Osteoblast (primary cell): ENCODE data around the gene MOAP1. TPM values are rescaled to one million over a fixed set of nuclear protein-coding genes. Genes with fewer than 3 reads are reported as not detected.
A peak's percentile ranks its signal among the peaks of the same experiment; 100 is the strongest.
"Not testable (repeated sequence)": the region's sequence is repeated elsewhere in the genome, so short reads cannot be mapped to it uniquely, and the experiment has no call there.

ENCODE experiments used
- DNase-seq: peaks from one replicate; pipeline ENCODE4 v3.0.0; 2011; ENCODE audit warnings: low spot score, mixed read lengths; ENCODE audit not compliant: insufficient read length; ENCODE audit errors: missing footprints
- H2AFZ ChIP-seq: 2 replicates; pipeline ENCODE4 v1.6.0; 2011; ENCODE audit warnings: mild to moderate bottlenecking, low read length
- H3K27ac ChIP-seq: 2 replicates; pipeline ENCODE4 v1.5.1; 2011; ENCODE audit warnings: mild to moderate bottlenecking, low read depth, low read length, moderate library complexity
- H3K27me3 ChIP-seq: 2 replicates; pipeline ENCODE4 v1.6.0; 2012; ENCODE audit warnings: mild to moderate bottlenecking, control low read depth, inconsistent platforms, low read length, moderate library complexity; ENCODE audit not compliant: insufficient read depth
- H3K36me3 ChIP-seq: 2 replicates; pipeline ENCODE4 v1.5.1; 2011; ENCODE audit warnings: mild to moderate bottlenecking, low read length, control low read depth, moderate library complexity; ENCODE audit not compliant: insufficient read depth
- H3K4me1 ChIP-seq: 2 replicates; pipeline ENCODE4 v1.5.1; 2011; ENCODE audit warnings: mild to moderate bottlenecking, low read length, control low read depth, moderate library complexity; ENCODE audit not compliant: insufficient read depth
- H3K4me2 ChIP-seq: 2 replicates; pipeline ENCODE4 v1.6.0; 2011; ENCODE audit warnings: mild to moderate bottlenecking, low read length; ENCODE audit not compliant: insufficient read depth
- H3K4me3 ChIP-seq: fragments of 200-600 bp; sonication (generic); 3 replicates; pipeline ENCODE4 v1.5.1; 2012; ENCODE audit warnings: mild to moderate bottlenecking, low read length, inconsistent platforms; ENCODE audit not compliant: insufficient read depth
- H3K79me2 ChIP-seq: 2 replicates; pipeline ENCODE4 v1.6.0; 2012; ENCODE audit warnings: mild to moderate bottlenecking, low read length, control low read depth, inconsistent platforms; ENCODE audit not compliant: insufficient read depth
- H3K9me3 ChIP-seq: 2 replicates; pipeline ENCODE4 v1.5.1; 2011; ENCODE audit warnings: low read depth, low read length, control low read depth
- H4K20me1 ChIP-seq: 2 replicates; pipeline ENCODE4 v1.6.0; 2012; ENCODE audit warnings: mild to moderate bottlenecking, low read length, control low read depth; ENCODE audit not compliant: insufficient read depth
- total RNA-seq: library from RNA; depleted of rRNA; stranded (reverse); fragments of >200 nt; gene quantifications from 2 replicates; pipeline ENCODE4 v1.2.3, GENCODE V29; 2012
- TF ChIP-seq, protein P1 (sequence below): IDR thresholded peaks from 2 replicates; pipeline ENCODE4 v1.5.1; 2011; ENCODE audit warnings: mild to moderate bottlenecking, low read depth, low read length, moderate library complexity; ENCODE audit errors: extremely low read depth

Gene MOAP1
- total RNA-seq, 1 donor, result 16.6 TPM

DNA sequence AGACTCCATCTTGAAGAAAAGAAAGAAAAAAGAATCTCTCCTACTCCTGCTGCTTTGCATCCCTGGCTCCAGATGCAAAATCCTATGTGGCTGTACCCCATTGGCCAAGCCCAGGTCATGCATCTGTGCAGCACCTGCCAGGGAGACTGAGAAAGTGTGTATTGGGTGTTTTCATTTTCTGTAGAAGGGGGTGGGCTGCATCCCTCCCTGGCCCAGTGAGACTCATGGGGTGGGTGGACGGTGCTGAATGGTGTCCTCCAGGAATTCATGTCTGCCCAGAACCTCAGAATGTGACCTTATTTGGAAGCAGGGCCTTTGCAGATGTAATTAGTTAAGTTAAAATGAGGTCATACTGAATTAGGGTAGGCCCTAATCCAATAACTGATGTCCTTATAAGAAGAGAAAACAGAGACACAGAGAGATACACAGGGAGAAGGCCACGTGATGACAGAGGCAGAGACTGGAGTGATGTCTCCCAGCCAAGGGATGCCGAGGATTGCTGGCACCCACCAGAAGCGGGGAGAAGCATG, 23.2 kb downstream of the MOAP1 start:
- Histone ChIP-seq H3K9me3 (no peaks in the 10 kb centered on the region), H3K27me3 (no peaks in the 10 kb centered on the region), H2AFZ (no peak overlapping the region), H3K27ac (no peak overlapping the region), H3K4me2 (no peak overlapping the region), H3K4me3 (no peak overlapping the region), H4K20me1 (no peaks in the 10 kb centered on the region), H3K4me1 (no peaks in the 10 kb centered on the region), H3K36me3 (no peaks in the 10 kb centered on the region), H3K79me2 (no peaks in the 10 kb centered on the region)
- peak; percentile 26 for DNase-seq
- TF ChIP-seq, protein P1, sequence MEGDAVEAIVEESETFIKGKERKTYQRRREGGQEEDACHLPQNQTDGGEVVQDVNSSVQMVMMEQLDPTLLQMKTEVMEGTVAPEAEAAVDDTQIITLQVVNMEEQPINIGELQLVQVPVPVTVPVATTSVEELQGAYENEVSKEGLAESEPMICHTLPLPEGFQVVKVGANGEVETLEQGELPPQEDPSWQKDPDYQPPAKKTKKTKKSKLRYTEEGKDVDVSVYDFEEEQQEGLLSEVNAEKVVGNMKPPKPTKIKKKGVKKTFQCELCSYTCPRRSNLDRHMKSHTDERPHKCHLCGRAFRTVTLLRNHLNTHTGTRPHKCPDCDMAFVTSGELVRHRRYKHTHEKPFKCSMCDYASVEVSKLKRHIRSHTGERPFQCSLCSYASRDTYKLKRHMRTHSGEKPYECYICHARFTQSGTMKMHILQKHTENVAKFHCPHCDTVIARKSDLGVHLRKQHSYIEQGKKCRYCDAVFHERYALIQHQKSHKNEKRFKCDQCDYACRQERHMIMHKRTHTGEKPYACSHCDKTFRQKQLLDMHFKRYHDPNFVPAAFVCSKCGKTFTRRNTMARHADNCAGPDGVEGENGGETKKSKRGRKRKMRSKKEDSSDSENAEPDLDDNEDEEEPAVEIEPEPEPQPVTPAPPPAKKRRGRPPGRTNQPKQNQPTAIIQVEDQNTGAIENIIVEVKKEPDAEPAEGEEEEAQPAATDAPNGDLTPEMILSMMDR, result no peak

DNA sequence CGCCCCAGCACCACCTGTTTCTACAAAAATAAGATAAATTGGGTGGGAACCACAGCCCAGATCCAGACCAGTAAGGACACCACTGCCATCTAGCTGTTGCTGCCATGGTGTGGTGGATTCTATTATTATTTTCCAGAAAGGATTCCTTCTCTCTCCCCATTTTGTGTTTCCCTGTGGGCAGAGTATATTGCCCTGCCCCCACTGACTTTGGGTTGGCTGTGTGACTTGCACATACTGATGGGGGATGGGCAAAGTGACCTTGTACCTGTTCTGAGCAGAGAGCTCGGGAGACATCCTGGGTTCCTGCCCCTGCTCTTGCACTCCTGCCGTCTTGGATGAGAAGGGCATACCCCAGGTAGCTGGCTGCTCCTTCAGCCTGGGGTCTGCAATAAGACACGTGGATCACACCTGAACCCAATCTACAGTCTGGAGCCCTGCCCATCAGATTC, 24.3 kb downstream of the MOAP1 start:
- H3K4me2 ChIP-seq, result no peak overlapping the region
- peak; percentile 53 for DNase-seq
- H3K4me3 ChIP-seq, result no peak overlapping the region
- H3K27ac ChIP-seq, result no peak overlapping the region
- no peaks in the 10 kb centered on the region for H3K9me3 ChIP-seq
- H3K36me3 ChIP-seq, result no peaks in the 10 kb centered on the region
- no peaks in the 10 kb centered on the region for H4K20me1 ChIP-seq
- H3K79me2 ChIP-seq, result no peaks in the 10 kb centered on the region
- TF ChIP-seq, protein P1, result peak; percentile 46
- H2AFZ ChIP-seq, result no peak overlapping the region
- H3K4me1 ChIP-seq, result no peaks in the 10 kb centered on the region
- H3K27me3 ChIP-seq, result no peaks in the 10 kb centered on the region

DNA sequence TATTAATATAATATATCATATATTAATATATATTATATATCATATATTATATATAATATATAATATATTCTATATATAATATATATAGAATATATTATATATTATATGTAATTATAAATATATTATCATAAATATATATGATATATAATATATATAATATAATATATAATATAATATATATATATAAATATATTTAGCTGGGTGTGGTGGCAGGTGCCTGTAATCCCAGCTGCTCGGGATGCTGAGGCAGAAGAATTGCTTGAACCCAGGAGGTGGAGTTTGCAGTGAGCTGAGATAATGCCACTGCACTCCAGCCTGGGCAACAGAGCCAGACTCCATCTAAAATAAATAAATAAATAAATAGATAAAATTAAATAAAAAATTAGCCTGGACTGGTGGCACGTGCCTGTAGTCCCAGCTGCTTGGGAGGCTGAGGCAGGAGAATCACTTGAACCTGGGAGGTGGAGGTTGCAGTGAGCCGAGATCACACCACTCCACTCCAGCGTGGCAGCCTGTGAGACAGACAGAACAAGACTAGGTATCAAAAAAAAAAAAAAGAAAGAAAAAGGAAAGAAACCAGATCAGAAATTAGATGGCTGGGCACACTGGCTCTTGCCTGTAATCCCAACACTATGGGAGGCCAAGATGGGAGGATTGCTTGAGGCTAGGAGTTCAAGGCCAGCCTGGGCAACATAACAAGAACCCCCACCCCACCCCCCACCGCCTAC, 24.9 kb downstream of the MOAP1 start:
- H2AFZ ChIP-seq, H3K4me1 ChIP-seq, H3K27me3 ChIP-seq, H3K4me3 ChIP-seq, DNase-seq, H3K36me3 ChIP-seq, H3K79me2 ChIP-seq, H3K4me2 ChIP-seq, H4K20me1 ChIP-seq, H3K9me3 ChIP-seq, H3K27ac ChIP-seq: not testable (repeated sequence)

DNA sequence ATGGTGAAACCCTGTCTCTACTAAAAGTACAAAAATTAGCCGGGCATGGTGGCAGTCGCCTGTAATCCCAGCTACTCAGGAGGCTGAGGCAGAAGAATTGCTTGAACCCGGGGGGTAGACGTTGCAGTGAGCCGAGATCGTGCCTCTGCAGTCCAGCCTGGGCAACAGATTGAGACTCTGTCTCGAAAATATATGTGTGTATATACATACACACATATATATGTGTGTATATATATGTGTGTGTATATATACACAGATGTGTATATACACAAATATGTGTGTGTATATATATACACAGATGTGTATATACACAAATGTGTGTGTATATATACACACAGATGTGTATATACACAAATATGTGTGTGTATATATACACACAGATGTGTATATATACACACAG, 26.3 kb downstream of the MOAP1 start:
- not testable (repeated sequence) for H3K79me2 ChIP-seq, H2AFZ ChIP-seq, H3K27ac ChIP-seq, DNase-seq, H3K9me3 ChIP-seq, H3K27me3 ChIP-seq, H3K4me2 ChIP-seq, H3K4me1 ChIP-seq, H3K4me3 ChIP-seq, H4K20me1 ChIP-seq, H3K36me3 ChIP-seq

DNA sequence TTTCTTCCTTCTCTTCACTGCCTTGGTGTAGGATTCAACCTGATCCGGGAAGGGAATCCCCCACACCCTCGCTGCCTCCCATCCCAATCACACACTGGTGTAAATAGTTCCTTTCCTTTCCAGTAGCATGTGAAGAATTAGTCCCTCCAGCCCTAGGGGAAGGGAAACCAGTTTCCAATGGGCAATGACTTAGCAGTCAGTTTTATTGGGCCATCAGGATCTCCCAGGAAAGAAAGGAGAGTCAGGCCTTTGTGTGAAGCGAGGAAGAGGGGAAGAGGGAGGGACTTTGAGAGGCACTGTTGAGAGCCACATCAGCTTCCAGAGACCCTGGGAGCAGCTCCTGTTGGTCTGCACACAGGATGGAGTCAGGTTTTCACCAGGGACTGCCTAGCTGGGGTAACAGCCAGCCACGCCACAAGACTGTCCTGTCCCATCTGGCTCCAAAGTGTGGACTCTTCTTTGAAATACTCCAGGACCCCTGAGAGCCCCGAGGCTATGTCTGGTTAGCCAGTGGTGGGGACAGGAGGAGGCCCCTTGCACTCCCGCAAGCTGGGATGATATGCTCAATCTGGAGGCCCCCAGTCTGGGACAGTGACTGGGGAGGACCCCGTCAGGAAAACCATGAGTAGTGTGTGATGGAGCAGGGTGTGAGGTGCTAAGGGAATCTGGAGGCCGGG, 27.9 kb downstream of the MOAP1 start:
- no peak overlapping the region for H2AFZ ChIP-seq
- H3K4me2 ChIP-seq, result no peak overlapping the region
- peak; percentile 51 for DNase-seq
- no peaks in the 10 kb centered on the region for H3K79me2 ChIP-seq
- H3K9me3 ChIP-seq, result no peaks in the 10 kb centered on the region
- TF ChIP-seq, protein P1, result no peak
- no peak overlapping the region for H3K27ac ChIP-seq
- H3K36me3 ChIP-seq, result no peaks in the 10 kb centered on the region
- H4K20me1 ChIP-seq, result no peaks in the 10 kb centered on the region
- no peak overlapping the region for H3K4me3 ChIP-seq
- no peaks in the 10 kb centered on the region for H3K27me3 ChIP-seq
- no peaks in the 10 kb centered on the region for H3K4me1 ChIP-seq
